Measurements from ENCODE around the gene MAGEL2.

MAGEL2 gene

DNA sequence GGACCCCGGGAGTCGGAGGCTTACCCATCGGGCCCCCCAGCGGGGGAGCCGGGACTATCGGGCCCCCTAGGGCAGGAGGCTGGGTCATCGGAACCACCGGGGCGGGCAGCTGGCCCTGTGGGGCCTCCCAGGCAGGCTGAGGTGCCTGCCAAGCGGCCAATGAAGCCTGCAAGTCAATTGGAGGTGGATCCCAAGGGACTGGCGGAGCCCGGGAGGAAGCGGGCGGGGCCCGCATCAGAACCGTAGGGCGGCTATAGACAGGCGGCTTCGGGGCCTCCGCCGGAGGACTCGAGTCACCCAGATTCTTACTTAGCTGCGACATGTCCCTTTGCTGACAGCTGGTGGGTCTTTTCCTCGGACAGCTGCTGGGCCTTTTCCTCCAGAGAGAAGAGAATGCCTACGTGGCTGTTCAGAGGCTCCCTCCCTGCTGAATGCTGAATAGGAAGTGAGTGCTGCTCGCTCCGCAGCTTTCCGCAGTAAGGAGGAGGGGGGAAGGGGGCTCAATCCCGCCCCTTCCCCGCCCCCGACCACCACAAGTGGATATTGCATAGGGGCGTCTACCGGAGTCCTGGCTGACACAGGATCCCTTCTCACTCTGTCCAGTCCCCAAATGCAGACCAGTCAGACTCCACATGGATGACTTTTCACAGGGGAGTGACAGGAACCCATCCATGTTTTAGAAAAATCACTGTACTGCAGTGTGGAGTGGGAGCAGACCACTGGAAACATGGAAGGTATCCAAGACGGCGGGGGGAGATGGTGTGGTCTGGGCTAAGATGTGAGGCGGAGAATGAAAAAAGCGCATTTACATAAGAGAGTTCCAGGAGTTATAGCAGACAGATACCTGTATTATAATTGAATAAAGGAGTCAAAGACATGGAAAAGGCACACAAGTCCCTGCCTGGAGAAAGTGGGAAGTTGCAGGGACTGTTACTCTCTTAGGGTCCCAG, at the start of gene MAGEL2:
Gene MAGEL2, minus strand, starts transcription at position 447 of the 950 bp plus-strand sequence. Its CDS starts 125 bp downstream, at position 322.
- no peak for DNase-seq (ENCODE audit: low read depth)

DNA sequence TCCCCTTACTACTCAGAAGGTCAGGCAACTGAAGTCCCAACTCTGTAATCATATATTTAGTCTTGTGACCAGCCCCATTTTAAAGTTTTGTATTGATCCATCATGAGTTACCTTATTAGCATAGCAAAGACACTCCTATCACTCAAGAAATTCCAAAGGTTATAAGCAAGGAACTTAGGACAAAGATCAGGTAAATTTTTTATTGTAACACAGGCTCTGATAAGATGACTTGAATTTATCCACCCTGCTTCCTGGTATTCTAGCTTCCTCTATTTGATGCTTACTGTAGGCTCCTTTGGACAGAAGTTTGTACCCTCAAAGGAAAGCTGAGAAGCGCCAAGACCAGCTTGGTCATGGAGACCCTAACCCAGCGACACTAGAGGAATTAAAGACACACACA, 47.6 kb upstream of the MAGEL2 start:
- DNase-seq (ENCODE audit: low read depth): no peak

DNA sequence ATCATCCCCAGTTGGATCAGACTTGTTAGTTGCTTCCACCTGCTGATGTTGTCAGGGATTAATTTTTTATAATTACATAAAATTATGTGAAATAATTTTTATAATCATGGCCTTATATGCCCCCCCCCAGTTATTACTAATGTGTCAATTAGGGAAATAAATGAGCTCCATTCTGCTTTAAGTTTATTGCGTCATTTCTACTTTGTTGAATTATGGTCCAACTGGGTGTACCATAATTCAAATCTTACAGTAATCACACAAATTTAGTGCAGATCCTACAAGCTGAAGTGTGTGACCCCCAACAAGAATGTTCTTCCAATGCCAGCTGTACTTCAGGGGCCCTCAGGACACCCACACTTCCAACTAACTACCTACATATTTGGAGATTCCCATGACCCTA, 46.9 kb upstream of the MAGEL2 start:
- DNase-seq (ENCODE audit: low read depth): no peak

DNA sequence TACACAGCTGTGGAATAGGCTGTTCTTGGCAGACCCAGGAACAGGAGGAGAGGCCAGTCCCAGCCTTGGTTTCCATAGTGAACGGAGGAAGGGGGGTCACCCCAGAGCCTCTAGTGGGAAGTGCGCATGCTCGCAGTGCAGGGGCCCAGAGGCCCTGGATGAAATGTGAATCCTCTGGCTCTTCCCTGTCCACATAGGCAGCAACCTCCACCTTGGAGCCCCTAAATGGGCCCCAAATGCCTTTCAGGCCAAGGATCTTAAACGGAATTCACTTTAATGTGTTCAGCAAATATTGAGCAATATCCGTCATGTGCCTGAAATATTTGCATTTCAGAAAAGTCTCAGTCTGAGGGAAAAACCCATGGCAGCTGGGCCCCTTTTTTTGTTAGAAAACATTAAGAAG, 42.8 kb upstream of the MAGEL2 start:
- no peak for DNase-seq (ENCODE audit: low read depth)

DNA sequence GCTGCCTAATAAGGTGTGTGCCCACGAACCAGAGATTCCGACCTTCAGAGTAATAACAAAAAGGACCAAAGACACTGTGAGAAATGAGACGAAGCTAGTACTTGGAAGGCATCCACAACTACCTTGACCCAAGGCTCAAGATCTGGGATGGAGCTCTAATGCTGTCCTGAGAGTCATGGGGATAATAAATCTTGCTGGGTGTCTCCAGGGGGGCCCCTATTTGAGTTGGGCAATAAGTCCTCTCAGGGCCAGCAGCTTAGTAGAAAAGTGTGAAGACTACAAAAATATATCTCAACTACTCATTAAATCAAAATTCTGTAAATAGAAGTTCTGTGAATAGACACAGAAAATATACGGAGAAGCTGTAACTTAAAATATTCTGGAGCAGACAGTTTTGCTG, 42.3 kb upstream of the MAGEL2 start:
- no peak for DNase-seq (ENCODE audit: low read depth)

DNA sequence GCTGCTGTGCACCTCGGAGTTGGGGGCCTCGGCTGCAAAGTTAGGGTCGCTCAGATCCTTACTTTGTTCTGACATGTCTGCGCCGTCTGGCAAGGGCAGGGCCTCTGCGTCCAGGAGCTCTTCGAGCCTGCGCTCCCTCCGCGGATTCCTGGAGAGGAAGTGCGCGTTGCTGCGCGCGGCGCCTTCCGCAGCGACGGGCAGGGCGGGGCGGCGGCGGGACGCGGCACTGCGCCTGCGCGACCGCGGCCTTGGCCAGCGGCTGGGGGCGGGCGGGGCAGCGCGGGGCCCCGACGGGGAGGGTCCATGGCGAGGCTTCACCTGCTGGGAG, 39.4 kb upstream of the MAGEL2 start, which contains the start of gene NDN:
Gene NDN, minus strand, starts transcription at position 163 of the 328 bp plus-strand sequence. Its CDS starts 88 bp downstream, at position 75.
- DNase-seq (ENCODE audit: low read depth): no peak

DNA sequence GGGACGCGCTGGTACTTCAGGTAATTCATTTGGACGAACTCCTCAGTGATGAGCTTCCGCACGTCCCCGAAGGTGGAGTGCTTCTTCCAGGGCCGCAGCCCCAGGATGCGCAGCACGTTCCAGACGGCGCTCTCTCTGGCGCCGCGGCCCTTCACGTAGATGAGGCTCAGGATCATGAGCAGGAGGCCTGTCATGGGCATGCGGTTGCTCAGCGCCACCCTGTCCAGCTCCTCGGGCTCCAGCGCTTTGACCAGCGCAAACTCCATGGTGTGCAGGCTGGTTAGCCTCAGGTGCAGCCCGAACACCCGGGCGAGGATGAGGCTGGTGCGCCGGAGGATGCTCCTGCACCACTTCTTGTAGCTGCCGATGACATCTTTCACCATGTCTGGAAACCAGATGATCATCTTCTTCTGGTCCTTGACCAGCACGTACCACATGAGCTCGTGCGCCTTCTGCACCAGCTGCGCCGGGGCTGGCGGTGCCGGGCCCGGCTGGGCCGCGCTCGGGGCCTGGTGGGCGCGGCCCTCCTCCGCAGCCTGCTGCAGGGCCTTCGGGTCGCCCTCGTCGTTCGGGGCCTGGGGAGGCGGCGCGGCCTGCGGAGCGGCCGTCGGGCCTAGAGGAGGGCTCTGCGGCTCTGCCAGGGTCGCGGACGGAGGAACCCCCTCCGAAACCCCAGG, 38.9 kb upstream of the MAGEL2 start:
- no peak for DNase-seq (ENCODE audit: low read depth)

DNA sequence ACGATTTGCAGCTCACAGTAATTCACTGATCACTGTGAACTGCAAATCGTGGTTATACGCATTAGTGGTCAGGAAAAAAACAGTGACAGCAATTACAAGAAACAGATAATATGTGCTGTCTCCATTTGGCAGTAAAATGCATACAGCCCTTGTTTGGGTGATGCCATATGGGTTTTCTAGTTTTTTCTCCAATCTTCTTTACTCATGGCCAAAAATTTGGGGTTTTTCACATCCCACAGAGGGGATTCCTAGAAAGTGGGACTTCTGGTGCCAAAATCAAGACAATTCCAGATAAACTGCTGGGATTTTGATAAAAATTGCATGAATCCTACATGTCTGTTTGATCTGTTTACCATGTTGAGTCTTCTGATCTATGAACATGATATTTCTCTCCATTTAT, 23.8 kb upstream of the MAGEL2 start:
- DNase-seq (ENCODE audit: low read depth): no peak

DNA sequence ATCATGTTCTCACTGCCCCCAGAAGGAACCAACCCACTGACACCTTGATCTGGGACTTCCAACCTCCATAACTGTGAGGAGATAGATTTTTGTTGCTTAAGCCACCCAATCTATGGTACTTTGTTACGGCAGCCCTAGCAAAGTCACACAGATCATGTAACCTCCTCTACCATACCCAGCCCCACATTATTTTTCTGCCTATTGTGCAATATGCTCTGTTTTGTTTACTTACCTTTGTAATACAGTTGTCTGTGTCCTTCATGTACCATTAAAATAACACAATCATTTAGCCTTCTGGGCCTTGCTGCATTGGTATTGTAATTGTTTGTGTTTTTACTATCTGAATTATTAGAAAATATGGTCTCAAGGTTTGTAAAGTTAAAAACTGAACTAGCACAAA, 23.3 kb upstream of the MAGEL2 start:
- no peak for DNase-seq (ENCODE audit: low read depth)

DNA sequence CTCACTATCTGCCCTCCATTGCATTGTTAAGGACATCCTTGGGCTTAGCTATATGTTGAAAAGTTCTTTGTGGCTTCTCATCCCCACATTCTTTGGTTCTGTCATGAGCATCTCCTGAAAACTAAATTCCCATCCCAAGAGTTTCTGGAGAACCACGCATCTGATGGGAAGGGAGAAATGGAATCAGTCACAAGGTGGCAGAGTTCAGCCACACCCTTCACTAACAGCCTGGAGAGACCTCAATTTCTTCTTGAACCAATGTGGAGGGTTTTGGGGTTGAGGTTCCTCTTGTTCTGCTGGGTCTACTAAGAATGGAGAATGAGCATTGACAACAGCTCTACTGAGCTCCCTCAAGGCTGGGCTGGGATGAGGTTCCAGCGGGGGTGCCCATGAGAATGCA, 15.6 kb upstream of the MAGEL2 start:
- no peak for DNase-seq (ENCODE audit: low read depth)

DNA sequence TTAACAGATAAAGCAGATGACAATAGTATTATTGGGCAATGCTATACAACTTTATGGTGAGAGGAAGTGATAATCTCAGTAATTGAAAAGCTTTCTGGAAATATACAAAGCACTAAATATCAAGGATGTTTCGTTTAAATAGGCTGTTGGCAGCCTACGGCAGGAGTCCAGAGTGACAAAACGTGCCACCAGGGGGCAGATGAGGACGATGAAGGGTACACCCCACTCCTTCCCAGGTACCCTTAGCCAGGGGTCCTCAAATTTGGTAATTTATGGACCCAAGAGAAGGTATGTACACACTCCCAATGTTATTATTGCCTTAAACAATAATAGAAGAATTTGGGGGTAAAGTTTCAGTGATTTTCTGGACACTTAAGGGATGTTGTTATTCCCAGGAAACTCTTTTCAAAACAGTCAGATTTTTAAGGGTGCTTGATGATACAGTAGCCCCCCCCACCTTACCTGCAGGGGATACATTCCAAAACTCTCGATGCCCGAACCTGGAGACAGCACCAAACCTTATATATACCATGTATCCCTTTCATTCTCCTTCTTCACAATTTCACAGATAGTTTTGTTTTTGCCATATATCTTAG, 1.4 kb upstream of the MAGEL2 start:
- DNase-seq (ENCODE audit: low read depth): no peak

DNA sequence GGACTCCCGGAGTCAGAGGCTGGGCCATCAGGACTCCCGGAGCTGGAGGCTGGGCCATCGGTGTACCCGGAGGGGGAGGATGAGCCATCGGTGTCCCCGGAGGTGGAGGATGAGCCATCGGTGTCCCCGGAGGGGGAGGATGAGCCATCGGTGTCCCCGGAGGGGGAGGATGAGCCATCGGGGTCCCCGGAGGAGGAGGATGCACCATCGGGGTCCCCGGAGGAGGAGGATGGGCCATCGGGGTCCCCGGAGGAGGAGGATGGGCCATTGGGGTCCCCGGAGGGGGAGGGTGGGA, 719 bp downstream of the MAGEL2 start:
- no peak for DNase-seq (ENCODE audit: low read depth)

DNA sequence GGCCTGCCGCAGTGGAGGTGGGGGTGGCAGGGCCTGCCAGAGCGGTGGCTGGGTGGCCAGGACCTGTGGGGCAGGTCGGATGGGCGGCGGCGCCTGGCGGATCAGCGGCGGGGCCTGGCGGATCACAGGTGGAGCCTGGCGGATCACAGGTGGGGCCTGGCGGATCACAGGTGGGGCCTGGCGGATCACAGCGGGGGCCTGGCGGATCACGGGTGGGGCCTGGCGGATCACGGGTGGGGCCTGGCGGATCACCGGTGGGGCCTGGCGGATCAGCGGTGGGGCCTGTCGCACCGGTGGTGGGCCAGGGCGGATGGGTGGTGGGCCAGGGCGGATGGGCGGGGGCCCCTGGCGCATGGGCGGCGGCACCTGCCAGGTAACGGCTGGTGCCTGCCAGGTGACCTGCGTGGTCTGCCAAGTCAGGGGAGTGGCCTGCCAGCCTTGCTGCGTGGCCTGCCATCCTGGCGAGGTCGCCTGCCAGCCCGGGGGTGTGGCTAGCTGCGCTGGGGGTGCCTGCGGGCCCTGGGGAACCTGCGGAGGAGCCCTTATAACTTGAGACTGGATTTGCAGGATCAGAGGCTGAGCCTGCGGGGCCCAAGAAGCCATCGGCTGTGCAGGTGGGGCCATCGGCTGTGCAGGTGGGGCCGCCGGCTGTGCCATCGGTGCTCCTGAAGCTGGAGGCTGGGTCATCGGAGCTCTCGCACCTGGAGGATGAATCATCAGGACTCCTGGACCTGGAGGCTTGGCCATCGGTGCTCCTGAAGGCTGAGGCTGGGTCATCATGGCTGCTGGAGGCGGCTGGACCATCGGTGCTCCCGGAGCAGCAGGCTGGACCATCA, 1.3 kb downstream of the MAGEL2 start:
- no peak for DNase-seq (ENCODE audit: low read depth)

DNA sequence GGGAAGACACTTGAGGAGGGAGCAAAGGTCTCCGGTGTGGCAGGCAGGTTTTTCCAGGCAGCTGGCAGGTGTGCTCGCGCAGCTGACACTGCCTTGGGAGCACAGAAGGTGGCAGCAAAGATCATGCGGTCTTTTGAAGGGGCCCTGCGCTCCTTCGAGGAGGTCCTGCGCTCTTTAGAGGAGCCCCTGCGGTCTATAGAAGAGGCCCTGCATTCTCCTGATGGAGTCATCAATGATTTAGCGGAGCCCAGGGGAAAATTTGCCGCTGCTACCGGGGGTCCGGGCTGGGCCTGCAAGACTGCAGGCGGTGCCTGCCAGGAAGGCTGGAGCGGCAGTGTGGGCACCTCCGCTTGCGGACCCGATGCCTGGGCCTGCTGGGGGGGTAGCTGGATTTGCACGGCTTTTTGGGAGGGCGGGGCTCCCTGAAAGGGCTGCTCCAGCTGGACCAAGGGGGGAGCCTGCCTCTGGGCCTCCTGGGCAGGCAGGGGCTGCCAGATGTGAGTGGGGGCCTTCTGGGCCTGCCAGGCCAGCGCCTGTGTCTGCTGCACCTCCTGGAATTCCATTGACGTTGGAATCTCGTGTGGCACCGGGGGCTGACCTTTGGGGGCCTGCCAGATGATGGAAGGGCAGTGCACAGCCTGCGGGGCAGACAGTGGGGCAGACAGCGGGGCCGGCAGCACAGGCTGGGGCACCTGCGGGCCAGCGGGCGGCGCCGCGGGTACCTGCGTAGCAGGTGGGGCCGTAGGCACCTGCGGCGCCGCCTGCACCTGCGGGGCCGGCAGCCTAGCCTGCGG, 2.1 kb downstream of the MAGEL2 start:
- no peak for DNase-seq (ENCODE audit: low read depth)

DNA sequence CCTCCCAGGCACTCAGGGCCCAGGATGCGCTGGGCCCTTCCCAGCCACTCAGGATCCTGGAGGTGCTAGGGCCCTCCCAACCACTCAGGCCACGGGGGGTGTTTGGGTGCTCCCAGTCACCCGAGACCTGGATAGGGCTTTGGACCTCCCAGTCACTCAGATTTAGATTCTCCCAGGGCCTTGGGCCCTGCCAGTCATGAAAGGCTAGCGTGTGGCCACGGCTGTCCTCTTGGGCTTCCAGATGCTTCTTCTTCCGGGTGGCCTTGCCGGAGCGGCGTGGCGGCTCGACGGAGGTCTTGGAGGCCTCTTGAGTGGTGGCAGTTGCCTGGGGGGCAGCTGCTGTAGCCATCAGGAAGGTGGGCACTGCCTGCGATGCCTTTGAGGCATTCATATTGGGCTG, 2.8 kb downstream of the MAGEL2 start:
- DNase-seq (ENCODE audit: low read depth): no peak

DNA sequence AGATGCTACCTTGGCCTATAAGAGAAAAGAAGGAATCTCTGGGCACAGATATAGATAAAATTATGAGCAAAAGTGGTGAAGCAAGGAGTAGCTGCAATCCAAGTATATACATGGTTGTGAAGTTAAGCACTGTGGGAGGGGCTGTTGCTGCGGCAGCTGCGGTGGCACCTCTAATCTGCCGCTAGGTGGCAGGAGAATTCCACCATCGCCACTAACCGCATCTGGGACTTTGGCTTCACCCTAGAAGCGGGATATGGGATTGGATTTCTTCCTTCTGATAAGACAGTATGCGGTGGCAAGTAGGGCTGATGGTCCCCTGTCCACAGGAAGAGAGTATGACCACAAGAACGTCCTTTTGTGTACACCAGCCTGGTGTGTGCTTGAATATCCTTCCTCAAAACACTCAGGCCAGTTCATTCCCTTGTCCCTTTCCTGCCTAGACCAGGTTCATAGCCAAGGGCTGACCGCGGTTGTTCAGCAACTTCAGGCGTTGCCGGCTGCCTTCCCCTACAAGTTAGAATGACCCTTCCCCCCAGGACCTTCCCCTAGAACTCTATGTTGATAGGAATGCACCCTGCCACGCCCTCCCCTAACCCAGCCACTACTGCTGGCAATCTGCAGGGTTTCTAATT, 5.1 kb downstream of the MAGEL2 start:
- no peak for DNase-seq (ENCODE audit: low read depth)

DNA sequence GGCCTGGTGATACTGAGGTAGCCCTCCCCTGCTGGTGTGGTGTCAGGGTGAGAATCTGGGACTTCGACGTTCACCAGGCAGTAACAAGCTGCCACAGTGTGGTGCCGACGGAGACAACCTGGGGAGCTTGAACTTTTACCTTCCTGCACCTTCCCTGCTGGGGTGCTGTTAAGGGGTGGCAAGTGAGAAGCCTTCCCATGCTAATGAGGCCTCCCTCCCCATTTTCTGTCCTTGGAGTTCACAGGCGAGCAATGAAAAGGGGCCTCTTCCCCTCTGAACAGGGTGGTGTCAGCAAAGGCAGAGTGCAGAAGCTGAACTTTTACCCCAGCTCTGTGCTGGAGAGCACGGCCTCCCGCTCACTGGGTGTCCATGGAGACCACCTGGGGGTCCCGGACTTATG, 13.5 kb downstream of the MAGEL2 start:
- no peak for DNase-seq (ENCODE audit: low read depth)

DNA sequence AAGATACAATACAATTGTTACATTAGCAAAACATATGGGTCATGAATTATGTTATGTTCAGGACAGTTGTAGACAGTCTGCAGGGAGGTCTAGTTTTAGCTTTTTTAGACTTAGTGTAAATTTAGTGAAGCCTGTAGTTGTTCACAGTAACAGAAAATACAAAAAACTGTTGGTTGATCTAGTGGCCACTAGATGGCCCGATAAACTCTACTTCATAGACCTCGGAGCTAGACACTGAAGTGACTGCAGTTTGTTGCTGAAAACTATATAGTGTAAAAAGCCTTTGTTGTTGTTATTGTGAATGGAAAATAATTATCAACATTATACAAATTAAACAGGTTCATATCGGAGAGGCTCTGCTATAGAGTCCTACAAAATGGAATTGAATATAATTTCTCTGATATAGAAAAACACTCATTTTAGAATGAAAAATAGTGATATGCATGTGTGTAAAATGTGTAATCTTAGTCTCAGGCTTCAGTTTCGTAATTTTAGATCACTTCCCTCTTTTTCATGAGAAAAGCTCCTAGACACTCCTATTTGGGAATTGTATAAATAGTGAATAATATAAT, 18.3 kb downstream of the MAGEL2 start:
- no peak for DNase-seq (ENCODE audit: low read depth)

DNA sequence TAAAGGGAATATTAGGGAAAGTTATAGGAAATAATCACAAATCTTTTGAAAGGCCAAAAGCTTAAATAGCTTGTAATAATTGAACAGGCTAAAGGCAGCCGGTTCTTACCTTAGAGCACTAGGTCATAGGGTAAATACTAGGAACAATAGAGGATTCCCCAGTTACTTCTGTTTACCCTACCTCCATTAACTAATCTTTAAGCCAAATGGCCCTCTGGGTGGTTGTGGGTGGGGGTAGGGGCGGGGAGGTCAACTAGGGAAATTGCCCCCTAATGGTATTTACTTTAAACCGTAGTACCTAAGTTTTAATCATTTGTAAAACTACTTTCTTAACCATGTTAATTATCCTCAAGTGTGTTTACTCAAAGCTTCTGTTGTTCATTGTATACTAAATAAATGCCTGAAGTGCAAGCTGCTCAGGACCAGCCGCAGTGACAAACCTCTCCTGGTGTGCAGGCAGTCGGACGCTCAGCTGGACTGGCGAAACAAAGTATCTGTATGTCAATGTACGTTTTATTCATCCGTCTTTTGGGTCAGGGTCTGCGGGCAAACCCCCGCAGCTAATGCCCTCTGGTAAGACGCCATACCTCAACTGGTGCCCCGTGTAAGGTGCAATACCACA, 18.9 kb downstream of the MAGEL2 start:
- DNase-seq (ENCODE audit: low read depth): no peak

DNA sequence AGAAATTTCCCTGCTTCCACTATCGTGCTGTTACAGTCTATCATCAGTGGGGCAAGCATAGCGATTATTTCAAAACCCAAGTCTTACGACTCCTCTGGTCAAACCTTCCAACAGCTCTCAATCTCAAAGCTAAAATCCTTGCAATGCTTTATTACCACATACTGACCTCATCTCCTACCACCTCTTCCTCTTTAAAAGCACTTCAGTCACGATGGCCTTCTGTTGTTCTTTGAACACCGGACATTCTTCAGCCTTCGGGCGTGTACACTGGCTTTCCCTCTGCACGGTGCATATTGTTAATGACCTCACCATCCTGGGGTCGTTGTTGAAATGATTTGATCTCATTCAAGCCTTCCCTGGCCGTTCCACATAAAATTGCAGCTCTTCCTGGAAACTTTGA, 31.1 kb downstream of the MAGEL2 start:
- no peak for DNase-seq (ENCODE audit: low read depth)
